Sciatic nerve (tissue), 1 donor: ENCODE data around the gene KPNA6. TPM values are rescaled to one million over a fixed set of nuclear protein-coding genes. Genes with fewer than 3 reads are reported as not detected.

ENCODE experiments used
- microRNA-seq: library from miRNA; unstranded; fragments of <30 nt; microRNA quantifications from one replicate; pipeline ENCODE4 v1.2.0, GENCODE V29; 2020
- total RNA-seq: library from RNA; stranded (reverse); fragmentation: NEBNext Ultra II Directional; extraction: Animal tissue kit (Norgen Biotek cat#: 25700); gene quantifications from one replicate; pipeline ENCODE4 v1.2.1, GENCODE V29; 2021
- donor health status: DM: no; HTN: no; CAD: no.

The KPNA6 gene
- total RNA-seq, 1 donor from 2014 or later = 58.9 TPM

Small RNA genes lying within 50 kb of the gene (microRNA-seq; reads per million reads assigned to microRNA genes)
- not detected for gene MIR5585

Other genes with a start within 250 kb of the KPNA6 start
- 256 TPM for gene PTP4A2, start 169.7 kb upstream of the KPNA6 start, total RNA-seq
- 93.9 TPM for gene KHDRBS1, start 94.2 kb upstream of the KPNA6 start, total RNA-seq
- 16.4 TPM for gene TMEM39B, start 35.1 kb upstream of the KPNA6 start, total RNA-seq
- gene TXLNA, start 71.6 kb downstream of the KPNA6 start, total RNA-seq = 49.5 TPM
- 3.7 TPM for gene CCDC28B, start 92.5 kb downstream of the KPNA6 start, total RNA-seq
- gene IQCC, start 97.6 kb downstream of the KPNA6 start, total RNA-seq = 1.1 TPM
- gene DCDC2B, start 101.0 kb downstream of the KPNA6 start, total RNA-seq = not detected
- gene TMEM234, start 114.3 kb downstream of the KPNA6 start, total RNA-seq = 27.0 TPM
- 92.3 TPM for gene EIF3I, start 114.4 kb downstream of the KPNA6 start, total RNA-seq
- gene FAM167B, start 139.2 kb downstream of the KPNA6 start, total RNA-seq = 16.1 TPM
- gene LCK, start 143.2 kb downstream of the KPNA6 start, total RNA-seq = 3.2 TPM
- gene HDAC1, start 184.0 kb downstream of the KPNA6 start, total RNA-seq = 54.7 TPM
- gene MARCKSL1, start 228.2 kb downstream of the KPNA6 start, total RNA-seq = 126 TPM